HG02943 (cell line): Measurements from ENCODE around the gene PCNX4.
A peak's percentile ranks its signal among the peaks of the same experiment; 100 is the strongest.
"Not testable (repeated sequence)": the region's sequence is repeated elsewhere in the genome, so short reads cannot be mapped to it uniquely, and the experiment has no call there.

ENCODE experiments used
- ATAC-seq: cut with Tn5 transposase; IDR thresholded peaks from one replicate; pipeline ENCODE4 v1.9.1; 2021; ENCODE audit warnings: mild to moderate bottlenecking, low read depth, moderate library complexity; ENCODE audit not compliant: unreplicated experiment

PCNX4 gene

GRCh38 chr14:60091550-60092525, at the start of gene PCNX4:
Gene PCNX4, plus strand, starts transcription at chr14:60091923. Its CDS starts 15,716 bp downstream, at chr14:60107639.
- ATAC-seq = peak; percentile 95

- ATAC-seq = not testable (repeated sequence)
Observed at GRCh38 chr14:60047976-60048375, 43.7 kb upstream of the PCNX4 start.

- no peak for ATAC-seq
Observed at GRCh38 chr14:60051721-60052221, 40.0 kb upstream of the PCNX4 start.

GRCh38 chr14:60058087-60058486, 33.6 kb upstream of the PCNX4 start:
- ATAC-seq = no peak

- no peak for ATAC-seq
Observed at GRCh38 chr14:60061371-60061770, 30.4 kb upstream of the PCNX4 start.

- ATAC-seq = no peak
Observed at GRCh38 chr14:60064491-60065072, 27.1 kb upstream of the PCNX4 start.

- no peak for ATAC-seq
Observed at GRCh38 chr14:60067882-60068281, 23.8 kb upstream of the PCNX4 start.

GRCh38 chr14:60079723-60080122, 12.0 kb upstream of the PCNX4 start:
- no peak for ATAC-seq

GRCh38 chr14:60085085-60085484, 6.6 kb upstream of the PCNX4 start:
- no peak for ATAC-seq

- no peak for ATAC-seq
Observed at GRCh38 chr14:60085693-60086092, 6.0 kb upstream of the PCNX4 start.

GRCh38 chr14:60087668-60088067, 4.1 kb upstream of the PCNX4 start:
- ATAC-seq = no peak

- ATAC-seq = no peak
Observed at GRCh38 chr14:60089221-60089620, 2.5 kb upstream of the PCNX4 start.

- ATAC-seq = no peak
Observed at GRCh38 chr14:60090864-60091519, 731 bp upstream of the PCNX4 start.

- ATAC-seq = no peak
Observed at GRCh38 chr14:60092526-60092920, 800 bp downstream of the PCNX4 start.

- no peak for ATAC-seq
Observed at GRCh38 chr14:60093080-60093479, 1.4 kb downstream of the PCNX4 start.

- no peak for ATAC-seq
Observed at GRCh38 chr14:60093606-60094005, 1.9 kb downstream of the PCNX4 start.

- ATAC-seq = no peak
Observed at GRCh38 chr14:60094306-60094897, 2.7 kb downstream of the PCNX4 start.

GRCh38 chr14:60095231-60095630, 3.5 kb downstream of the PCNX4 start:
- no peak for ATAC-seq

- ATAC-seq = no peak
Observed at GRCh38 chr14:60095781-60096450, 4.2 kb downstream of the PCNX4 start.

- no peak for ATAC-seq
Observed at GRCh38 chr14:60097974-60098373, 6.3 kb downstream of the PCNX4 start.
